Measurements from ENCODE around the gene SLC47A1. TPM values are rescaled to one million over a fixed set of nuclear protein-coding genes. Genes with fewer than 3 reads are reported as not detected.
"Not testable (repeated sequence)": the region's sequence is repeated elsewhere in the genome, so short reads cannot be mapped to it uniquely, and the experiment has no call there.

The SLC47A1 gene
- polyA plus RNA-seq, 1 donor: 1.8 TPM

GRCh38 chr17:19551591-19552148 is 18.0 kb downstream of the SLC47A1 start:
- DNase-seq (ENCODE audit: low read depth): no peak

GRCh38 chr17:19553036-19553435 is 19.4 kb downstream of the SLC47A1 start:
- no peak for DNase-seq (ENCODE audit: low read depth)

- DNase-seq (ENCODE audit: low read depth): no peak
Observed at GRCh38 chr17:19554393-19554792, 20.7 kb downstream of the SLC47A1 start.

- no peak for DNase-seq (ENCODE audit: low read depth)
Observed at GRCh38 chr17:19555746-19556145, 22.1 kb downstream of the SLC47A1 start.

GRCh38 chr17:19558946-19559345 is 25.3 kb downstream of the SLC47A1 start:
- no peak for DNase-seq (ENCODE audit: low read depth)

- DNase-seq (ENCODE audit: low read depth): no peak
Observed at GRCh38 chr17:19561697-19562318, 28.2 kb downstream of the SLC47A1 start.

- DNase-seq (ENCODE audit: low read depth): no peak
Observed at GRCh38 chr17:19565817-19566575, 32.3 kb downstream of the SLC47A1 start.

- DNase-seq (ENCODE audit: low read depth): no peak
Observed at GRCh38 chr17:19567216-19568015, 33.8 kb downstream of the SLC47A1 start.

GRCh38 chr17:19568016-19568350 is 34.3 kb downstream of the SLC47A1 start:
- no peak for DNase-seq (ENCODE audit: low read depth)

- DNase-seq (ENCODE audit: low read depth): no peak
Observed at GRCh38 chr17:19569785-19570543, 36.3 kb downstream of the SLC47A1 start.

- no peak for DNase-seq (ENCODE audit: low read depth)
Observed at GRCh38 chr17:19570544-19571062, 36.9 kb downstream of the SLC47A1 start.

GRCh38 chr17:19573075-19573474 is 39.4 kb downstream of the SLC47A1 start:
- DNase-seq (ENCODE audit: low read depth): no peak

GRCh38 chr17:19574956-19575355 is 41.3 kb downstream of the SLC47A1 start:
- DNase-seq (ENCODE audit: low read depth): no peak

GRCh38 chr17:19578545-19578944 is 44.9 kb downstream of the SLC47A1 start:
- DNase-seq (ENCODE audit: low read depth): no peak

- DNase-seq (ENCODE audit: low read depth): no peak
Observed at GRCh38 chr17:19579192-19579761, 45.6 kb downstream of the SLC47A1 start.

- DNase-seq (ENCODE audit: low read depth): peak; percentile 9
Observed at GRCh38 chr17:19579867-19580565, 46.4 kb downstream of the SLC47A1 start.

GRCh38 chr17:19580566-19580920 is 46.9 kb downstream of the SLC47A1 start:
- DNase-seq (ENCODE audit: low read depth): not testable (repeated sequence)

- not testable (repeated sequence) for DNase-seq (ENCODE audit: low read depth)
Observed at GRCh38 chr17:19582152-19582551, 48.5 kb downstream of the SLC47A1 start.

GRCh38 chr17:19583871-19584270 is 50.2 kb downstream of the SLC47A1 start:
- no peak for DNase-seq (ENCODE audit: low read depth)

GRCh38 chr17:19590451-19590850 is 56.8 kb downstream of the SLC47A1 start:
- no peak for DNase-seq (ENCODE audit: low read depth)

Measured in forelimb muscle (tissue), 1 donor.